DND-41 (cell line): ENCODE data around the gene SIN3A.
"Not testable (repeated sequence)": the region's sequence is repeated elsewhere in the genome, so short reads cannot be mapped to it uniquely, and the experiment has no call there.

ENCODE experiments used
- ATAC-seq: fragments of 200-7000 bp; cut with Tn5 transposase; 3 replicates; pipeline ENCODE4 v1.9.1; 2021; ENCODE audit warnings: low read depth; ENCODE audit not compliant: insufficient read depth
- DNase-seq: peaks from one replicate; pipeline ENCODE4 v3.0.0-alpha.2; 2020
- H2AFZ ChIP-seq: 2 replicates; pipeline ENCODE4 v1.6.0; 2012; ENCODE audit warnings: low read depth, low read length
- H3K27ac ChIP-seq: 2 replicates; pipeline ENCODE4 v1.5.1; 2012; ENCODE audit warnings: low read length, inconsistent platforms
- H3K27me3 ChIP-seq: fragments of 200-600 bp; sonication (generic); 2 replicates; pipeline ENCODE4 v1.6.0; 2012; ENCODE audit warnings: low read length, mild to moderate bottlenecking, inconsistent platforms; ENCODE audit not compliant: insufficient read depth, poor library complexity
- H3K36me3 ChIP-seq: 2 replicates; pipeline ENCODE4 v1.5.1; 2012; ENCODE audit warnings: low read length, inconsistent platforms; ENCODE audit not compliant: insufficient read depth
- H3K4me1 ChIP-seq: 2 replicates; pipeline ENCODE4 v1.5.1; 2012; ENCODE audit warnings: mild to moderate bottlenecking, low read length; ENCODE audit not compliant: insufficient read depth
- H3K4me2 ChIP-seq: 2 replicates; pipeline ENCODE4 v1.6.0; 2012; ENCODE audit warnings: mild to moderate bottlenecking, moderate library complexity, low read length, inconsistent platforms; ENCODE audit not compliant: insufficient read depth
- H3K4me3 ChIP-seq, 2 experiments: fragments of 200-600 bp in 1 of 2; shearing (Covaris generic) in 1 of 2; 2 replicates each; pipeline ENCODE4 v1.5.1; 2012 to 2016; ENCODE audit warnings: inconsistent platforms in 2 of 2, low read length in 2 of 2, mild to moderate bottlenecking in 2 of 2, low read depth in 1 of 2, moderate library complexity in 1 of 2
- H3K79me2 ChIP-seq: 2 replicates; pipeline ENCODE4 v1.6.0; 2012; ENCODE audit warnings: low read length, inconsistent platforms; ENCODE audit not compliant: insufficient read depth
- H3K9ac ChIP-seq: 2 replicates; pipeline ENCODE4 v1.6.0; 2012; ENCODE audit warnings: low read depth, mild to moderate bottlenecking, inconsistent platforms, low read length, moderate library complexity
- H3K9me3 ChIP-seq: 2 replicates; pipeline ENCODE4 v1.5.1; 2012; ENCODE audit warnings: low read length, moderate library complexity, mild to moderate bottlenecking, inconsistent platforms; ENCODE audit not compliant: insufficient read depth, severe bottlenecking
- H4K20me1 ChIP-seq: 2 replicates; pipeline ENCODE4 v1.6.0; 2012; ENCODE audit warnings: low read length; ENCODE audit not compliant: insufficient read depth
- EZH2 ChIP-seq: IDR thresholded peaks from 3 replicates; pipeline ENCODE4 v1.6.1; 2012; ENCODE audit warnings: borderline replicate concordance, low read depth, mild to moderate bottlenecking, moderate library complexity, low read length, inconsistent platforms; ENCODE audit not compliant: severe bottlenecking
- TF ChIP-seq, protein P1 (sequence below): IDR thresholded peaks from 2 replicates; pipeline ENCODE4 v1.5.1; 2012; ENCODE audit warnings: borderline replicate concordance, low read length, moderate library complexity, mild to moderate bottlenecking; ENCODE audit not compliant: poor library complexity, severe bottlenecking; ENCODE audit errors: extremely low read depth

SIN3A gene

GRCh38 chr15:75451202-75451673, 252 bp downstream of the SIN3A start:
- Histone ChIP-seq H3K36me3 (peaks cover 16% of the 10 kb centered on the region), H3K27me3 (no peaks in the 10 kb centered on the region), H3K9ac (peak overlapping the region; percentile 93), H3K79me2 (peaks cover 62% of the 10 kb centered on the region), H3K27ac (peak overlapping the region; percentile 100), H3K4me1 (peaks cover 31% of the 10 kb centered on the region), H3K4me3 (peak overlapping the region; percentile 62 to 86; a peak in 3 of 4 replicates), H2AFZ (peak overlapping the region; percentile 81), H3K4me2 (peak overlapping the region; percentile 61; the same call in 1 of the 2 replicates), H4K20me1 (peaks cover 43% of the 10 kb centered on the region), H3K9me3 (no peaks in the 10 kb centered on the region)
- DNase-seq (no peak), ATAC-seq (no peak)
- TF ChIP-seq EZH2 = no peak
- TF ChIP-seq, protein P1, sequence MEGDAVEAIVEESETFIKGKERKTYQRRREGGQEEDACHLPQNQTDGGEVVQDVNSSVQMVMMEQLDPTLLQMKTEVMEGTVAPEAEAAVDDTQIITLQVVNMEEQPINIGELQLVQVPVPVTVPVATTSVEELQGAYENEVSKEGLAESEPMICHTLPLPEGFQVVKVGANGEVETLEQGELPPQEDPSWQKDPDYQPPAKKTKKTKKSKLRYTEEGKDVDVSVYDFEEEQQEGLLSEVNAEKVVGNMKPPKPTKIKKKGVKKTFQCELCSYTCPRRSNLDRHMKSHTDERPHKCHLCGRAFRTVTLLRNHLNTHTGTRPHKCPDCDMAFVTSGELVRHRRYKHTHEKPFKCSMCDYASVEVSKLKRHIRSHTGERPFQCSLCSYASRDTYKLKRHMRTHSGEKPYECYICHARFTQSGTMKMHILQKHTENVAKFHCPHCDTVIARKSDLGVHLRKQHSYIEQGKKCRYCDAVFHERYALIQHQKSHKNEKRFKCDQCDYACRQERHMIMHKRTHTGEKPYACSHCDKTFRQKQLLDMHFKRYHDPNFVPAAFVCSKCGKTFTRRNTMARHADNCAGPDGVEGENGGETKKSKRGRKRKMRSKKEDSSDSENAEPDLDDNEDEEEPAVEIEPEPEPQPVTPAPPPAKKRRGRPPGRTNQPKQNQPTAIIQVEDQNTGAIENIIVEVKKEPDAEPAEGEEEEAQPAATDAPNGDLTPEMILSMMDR = no peak

DNA sequence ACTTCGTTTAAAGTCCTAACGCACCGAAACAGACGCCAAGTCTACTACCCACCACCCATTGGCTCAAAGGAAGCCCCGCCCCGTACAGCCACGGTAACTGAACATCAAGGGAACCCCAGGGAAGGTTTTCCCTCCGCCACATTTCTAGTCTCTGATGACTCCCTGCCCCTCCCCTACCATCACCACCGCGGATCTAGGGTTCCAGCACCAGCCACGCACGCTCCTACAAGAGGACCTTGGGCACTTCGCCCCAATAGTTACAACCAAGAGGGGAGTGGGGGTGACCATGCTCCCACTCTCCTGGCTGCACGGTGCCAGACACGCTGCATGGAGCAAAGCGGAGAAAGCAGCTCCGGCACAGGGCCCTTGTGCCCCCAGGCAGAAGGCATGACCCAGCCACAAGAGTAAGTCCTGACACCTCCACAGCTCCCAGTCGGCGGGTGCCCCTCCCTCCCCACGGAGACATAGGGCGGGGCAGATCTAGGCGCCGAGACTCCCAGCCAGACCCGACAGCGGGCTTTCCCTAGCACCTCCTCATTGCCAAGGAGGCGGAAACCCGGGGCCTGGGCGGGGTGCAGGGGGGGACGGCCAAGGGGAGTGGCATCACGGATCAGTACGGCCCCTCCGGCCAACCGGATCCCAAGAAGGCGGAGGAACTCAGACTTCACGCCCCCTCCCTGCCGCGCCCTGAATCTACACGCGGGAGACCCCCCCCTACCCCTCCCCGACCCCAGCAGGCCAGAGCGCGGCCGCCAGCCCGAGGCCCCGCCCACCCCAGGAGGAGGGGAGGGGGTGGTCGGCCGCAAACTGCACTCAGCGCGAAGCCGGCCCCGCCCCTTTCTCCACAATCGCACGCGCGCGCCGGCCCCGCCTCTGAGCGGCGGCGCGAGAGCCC, 936 bp downstream of the SIN3A start:
- Histone ChIP-seq H3K27me3 (no peaks in the 10 kb centered on the region), H3K4me1 (peaks cover 28% of the 10 kb centered on the region), H3K9me3 (no peaks in the 10 kb centered on the region), H3K4me2 (peak overlapping the region; percentile 99), H3K27ac (peak overlapping the region; percentile 79), H3K79me2 (peaks cover 69% of the 10 kb centered on the region), H3K36me3 (peaks cover 22% of the 10 kb centered on the region), H3K9ac (peak overlapping the region; percentile 60), H4K20me1 (peaks cover 50% of the 10 kb centered on the region), H3K4me3 (peak overlapping the region; percentile 73 to 88), H2AFZ (peak overlapping the region; percentile 24; the same call in 1 of the 2 replicates)
- peak; percentile 98 for DNase-seq
- TF ChIP-seq, protein P1 = no peak
- no peak for TF ChIP-seq EZH2
- peak; percentile 46 for ATAC-seq

DNA sequence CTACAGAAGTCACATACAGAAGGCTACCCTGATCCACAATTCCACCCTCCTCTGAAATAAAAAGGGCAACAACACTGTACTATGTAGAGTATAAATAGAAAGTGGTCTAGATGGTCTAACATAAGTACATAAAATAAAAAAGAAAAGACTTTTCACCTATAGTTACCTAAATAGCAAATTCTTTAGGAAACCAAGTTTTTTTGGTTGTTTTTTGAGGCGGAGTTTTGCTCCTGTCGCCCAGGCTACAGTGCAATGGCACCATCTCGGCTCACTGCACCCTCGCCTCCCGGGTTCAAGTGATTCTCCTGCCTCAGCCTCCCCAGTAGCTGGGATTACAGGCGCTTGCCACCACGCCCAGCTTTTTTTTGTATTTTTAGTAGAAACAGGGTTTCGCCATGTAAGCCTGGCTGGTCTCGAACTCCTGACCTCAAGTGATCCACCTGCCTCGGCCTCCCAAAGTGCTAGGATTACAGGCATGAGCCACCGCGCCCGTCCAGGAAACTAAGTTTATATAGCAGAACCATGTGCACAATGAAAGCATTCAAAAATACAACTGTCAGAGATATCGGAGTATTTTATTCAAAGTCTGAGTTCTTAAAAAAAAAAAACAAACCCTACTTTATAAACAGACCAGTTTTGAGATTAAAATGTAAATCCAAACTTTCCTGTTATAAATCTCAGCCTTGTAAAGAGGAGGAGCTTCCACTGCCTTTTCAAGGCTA, 1.7 kb downstream of the SIN3A start:
- Histone ChIP-seq H3K36me3 (peaks cover 22% of the 10 kb centered on the region), H3K4me3 (peak overlapping the region; percentile 73 to 88), H3K4me1 (peaks cover 28% of the 10 kb centered on the region), H4K20me1 (peaks cover 50% of the 10 kb centered on the region), H3K9me3 (no peaks in the 10 kb centered on the region), H2AFZ (no peak overlapping the region), H3K4me2 (peak overlapping the region; percentile 99), H3K27me3 (no peaks in the 10 kb centered on the region), H3K79me2 (peaks cover 71% of the 10 kb centered on the region), H3K9ac (peak overlapping the region; percentile 60), H3K27ac (peak overlapping the region; percentile 79)
- ATAC-seq (no peak), DNase-seq (no peak)
- TF ChIP-seq EZH2 = no peak
- TF ChIP-seq, protein P1 = no peak

DNA sequence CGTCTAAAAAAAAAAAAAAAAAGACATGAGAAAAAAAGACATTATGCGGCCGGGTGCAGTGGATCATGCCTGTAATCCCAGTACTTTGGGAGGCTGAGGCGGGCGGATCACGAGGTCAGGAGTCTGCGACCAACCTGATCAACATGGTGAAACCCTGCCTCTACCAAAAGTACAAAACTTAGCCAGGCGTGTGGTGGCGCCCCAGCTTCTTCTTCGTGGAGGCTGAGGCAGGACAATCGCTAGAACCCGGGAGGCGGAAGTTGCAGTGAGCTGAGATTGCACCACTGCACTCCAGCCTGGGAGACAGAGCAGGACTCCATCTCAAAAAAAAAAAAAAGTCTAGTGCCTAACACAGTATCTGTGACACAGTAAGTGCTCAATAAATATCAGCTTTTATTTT, 3.3 kb downstream of the SIN3A start:
- H3K9ac ChIP-seq, H3K4me3 ChIP-seq, H3K9me3 ChIP-seq, H2AFZ ChIP-seq, ATAC-seq, H3K4me2 ChIP-seq, H3K27ac ChIP-seq, H3K27me3 ChIP-seq, DNase-seq: not testable (repeated sequence)
- H3K79me2 ChIP-seq = peaks cover 81% of the 10 kb centered on the region
- H3K36me3 ChIP-seq = peaks cover 29% of the 10 kb centered on the region
- H3K4me1 ChIP-seq = peaks cover 25% of the 10 kb centered on the region
- peaks cover 57% of the 10 kb centered on the region for H4K20me1 ChIP-seq
